ENCODE results near the gene KAT8.
"Not testable (repeated sequence)": the region's sequence is repeated elsewhere in the genome, so short reads cannot be mapped to it uniquely, and the experiment has no call there.

Gene KAT8

DNA sequence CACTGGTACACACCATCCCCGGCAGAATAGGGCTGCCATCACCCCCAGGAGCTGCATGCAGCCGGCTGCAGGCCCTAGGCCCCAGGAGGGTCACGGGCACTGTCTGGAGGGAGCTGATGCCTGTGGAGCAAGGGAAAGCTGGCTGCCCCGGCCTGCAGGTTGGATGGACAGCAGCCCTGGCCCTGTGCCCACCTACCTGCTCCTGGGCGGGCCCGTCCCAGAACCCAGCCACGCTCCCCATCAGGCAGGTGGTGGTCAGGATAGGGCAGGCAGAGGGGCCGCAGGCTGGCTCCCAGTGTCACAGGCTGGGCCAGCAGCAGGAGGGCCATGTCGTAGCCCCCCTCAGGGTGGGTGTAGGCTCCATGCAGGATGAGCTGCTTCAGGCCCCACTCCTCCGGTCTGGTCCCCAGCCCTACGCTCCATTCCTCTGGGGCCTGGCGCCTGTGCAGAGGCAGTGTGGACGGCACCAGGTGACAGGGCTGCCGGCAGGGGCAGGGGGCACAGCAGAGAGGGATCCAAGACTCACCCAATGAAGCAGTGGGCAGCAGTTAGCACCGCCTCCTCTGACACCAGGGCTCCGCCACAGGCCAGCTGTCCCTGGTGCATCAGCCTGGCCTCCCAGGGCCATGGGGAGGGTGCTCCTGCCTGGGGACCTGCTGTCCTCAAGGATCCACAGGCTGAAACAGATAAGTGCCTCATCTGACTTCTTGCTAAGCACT is 32.7 kb upstream of the KAT8 start:
- DNase-seq, result no peak

- no peak for DNase-seq
These were observed 32.1 kb upstream of the KAT8 start for GRCh38 chr16:31085411-31085810.

DNA sequence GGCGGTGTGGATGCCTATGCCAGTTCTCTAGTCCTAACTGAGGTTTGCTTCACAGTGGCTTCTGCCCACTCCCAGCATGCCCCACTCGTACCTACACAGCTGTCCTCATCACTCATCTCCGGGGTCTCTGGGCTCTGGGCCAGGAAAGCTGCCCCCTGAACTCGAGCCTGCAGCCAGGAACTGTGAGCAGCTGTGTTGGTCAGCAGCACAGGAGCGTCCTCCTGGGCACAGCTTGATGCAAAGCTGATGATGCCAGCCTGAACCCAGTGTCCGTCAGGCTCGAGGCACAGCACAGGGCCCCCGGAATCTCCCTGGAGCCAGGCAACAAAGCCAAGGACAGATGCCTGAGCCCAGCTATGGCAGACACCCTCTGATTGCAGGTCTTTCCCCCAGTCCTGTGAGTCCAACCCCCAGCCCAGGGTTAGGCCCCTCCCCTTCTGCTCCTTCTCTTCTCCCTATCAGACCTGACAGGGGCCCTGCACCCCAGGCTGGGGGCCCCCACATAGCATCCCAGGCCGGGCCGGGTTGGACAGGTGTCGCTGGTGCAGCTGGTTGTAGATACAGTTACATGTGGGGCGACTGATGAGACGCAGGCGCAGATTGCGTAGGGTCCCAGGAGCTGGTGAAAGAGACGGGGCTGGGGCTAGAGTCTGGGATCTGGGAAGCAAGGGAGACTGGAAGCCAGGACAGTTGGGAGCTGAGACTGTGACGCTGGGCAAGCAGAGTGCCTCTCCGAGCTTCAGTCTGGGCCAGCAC is 31.4 kb upstream of the KAT8 start:
- no peak for DNase-seq

GRCh38 chr16:31086629-31086906 is 30.9 kb upstream of the KAT8 start:
- no peak for DNase-seq

DNA sequence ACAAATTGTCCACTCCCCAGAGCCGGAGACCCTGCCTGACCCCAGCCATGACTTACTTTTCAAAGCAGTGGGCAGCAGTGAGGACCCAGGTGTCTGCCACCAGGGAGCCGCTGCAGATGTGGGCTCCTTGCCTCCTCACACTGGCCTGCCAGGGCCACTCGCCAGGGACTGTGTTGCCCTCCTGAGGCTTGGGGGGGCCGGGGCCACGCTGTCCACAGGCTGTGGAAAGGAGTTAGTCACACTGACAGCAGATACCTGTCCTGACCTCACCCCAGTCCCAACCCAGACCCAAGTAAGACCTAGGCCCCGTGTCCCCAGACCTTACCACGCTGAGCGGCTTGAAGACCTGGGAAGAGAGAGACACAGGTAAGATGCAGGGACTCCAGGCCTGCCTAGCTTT is 30.0 kb upstream of the KAT8 start:
- no peak for DNase-seq

DNA sequence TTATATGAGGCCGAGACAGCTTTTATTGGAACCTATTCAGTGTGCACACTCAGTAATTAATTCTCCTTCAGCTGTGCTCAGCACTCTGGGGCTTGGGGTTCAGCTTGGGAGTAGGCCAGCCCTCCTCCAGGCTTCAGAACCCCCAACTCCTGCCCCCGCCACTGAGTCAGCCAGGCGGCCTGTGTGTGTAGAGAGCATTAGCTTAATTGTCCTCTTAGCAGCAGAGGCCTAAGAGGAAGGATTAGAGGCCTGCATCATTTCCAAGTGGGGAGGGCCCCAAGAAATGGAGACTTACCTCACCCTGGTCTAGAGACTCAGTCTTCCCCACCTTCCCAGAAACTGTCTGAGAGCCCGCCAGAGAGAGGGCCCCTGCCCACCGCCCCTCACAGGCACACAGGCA is 29.5 kb upstream of the KAT8 start:
- DNase-seq, result no peak

GRCh38 chr16:31088459-31089183 is 28.8 kb upstream of the KAT8 start, which contains the start of gene PRSS53:
PRSS53 (minus strand) TSS chr16:31088943; CDS start chr16:31088809, 134 bp downstream.
- no peak for DNase-seq

- no peak for DNase-seq
These were observed 28.3 kb upstream of the KAT8 start for GRCh38 chr16:31089199-31089598.

DNA sequence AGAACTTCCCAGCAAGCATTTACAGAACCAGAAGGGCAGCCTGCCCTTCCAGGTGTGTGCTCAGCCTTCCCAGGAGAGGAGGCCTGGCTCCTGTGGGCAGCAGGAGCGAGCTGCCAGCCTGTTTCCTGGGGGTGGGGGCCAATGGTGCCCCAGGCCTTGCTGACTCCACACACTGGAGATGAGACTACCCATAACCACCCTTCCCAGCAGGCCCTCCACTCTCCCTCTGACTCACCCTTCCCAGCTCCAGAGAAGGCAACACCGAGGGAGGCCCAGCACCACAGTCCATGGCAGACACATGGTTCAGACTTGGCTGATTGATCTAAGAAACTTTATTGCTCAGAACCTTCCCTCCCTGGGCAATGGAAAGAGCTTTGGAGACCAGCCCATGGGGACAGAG is 26.9 kb upstream of the KAT8 start:
- DNase-seq, result no peak

- DNase-seq, result no peak
These were observed 25.1 kb upstream of the KAT8 start for GRCh38 chr16:31092330-31092729.

DNA sequence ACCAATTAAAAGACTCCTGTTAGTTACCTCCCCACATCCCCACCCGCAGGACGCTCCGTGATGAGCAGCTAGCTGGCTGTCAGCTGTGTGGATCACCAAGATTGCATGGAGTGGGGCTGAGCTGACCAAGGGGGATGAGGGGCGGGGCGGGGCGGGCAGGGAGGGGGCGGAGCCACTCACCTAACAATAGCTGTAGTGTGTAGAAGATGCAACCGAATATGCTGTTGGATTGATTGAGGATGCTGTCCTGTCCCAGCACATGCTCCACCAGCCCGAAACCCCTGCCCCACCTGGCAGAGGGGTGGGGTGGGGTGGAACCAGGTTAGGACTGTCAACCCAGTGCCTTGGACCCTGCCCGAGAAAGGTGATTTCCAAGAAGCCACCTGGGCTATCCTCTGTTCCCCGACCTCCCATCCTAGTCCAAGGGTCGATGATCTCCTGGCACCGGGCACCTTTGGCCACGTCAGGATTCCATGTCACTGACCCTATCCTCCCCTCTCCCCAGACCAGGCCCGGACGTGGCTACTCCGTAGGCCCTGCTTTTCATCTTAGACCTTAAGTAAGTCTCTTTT is 24.2 kb upstream of the KAT8 start:
- DNase-seq, result no peak

- DNase-seq, result no peak
These were observed 23.4 kb upstream of the KAT8 start for GRCh38 chr16:31094088-31094423.

DNA sequence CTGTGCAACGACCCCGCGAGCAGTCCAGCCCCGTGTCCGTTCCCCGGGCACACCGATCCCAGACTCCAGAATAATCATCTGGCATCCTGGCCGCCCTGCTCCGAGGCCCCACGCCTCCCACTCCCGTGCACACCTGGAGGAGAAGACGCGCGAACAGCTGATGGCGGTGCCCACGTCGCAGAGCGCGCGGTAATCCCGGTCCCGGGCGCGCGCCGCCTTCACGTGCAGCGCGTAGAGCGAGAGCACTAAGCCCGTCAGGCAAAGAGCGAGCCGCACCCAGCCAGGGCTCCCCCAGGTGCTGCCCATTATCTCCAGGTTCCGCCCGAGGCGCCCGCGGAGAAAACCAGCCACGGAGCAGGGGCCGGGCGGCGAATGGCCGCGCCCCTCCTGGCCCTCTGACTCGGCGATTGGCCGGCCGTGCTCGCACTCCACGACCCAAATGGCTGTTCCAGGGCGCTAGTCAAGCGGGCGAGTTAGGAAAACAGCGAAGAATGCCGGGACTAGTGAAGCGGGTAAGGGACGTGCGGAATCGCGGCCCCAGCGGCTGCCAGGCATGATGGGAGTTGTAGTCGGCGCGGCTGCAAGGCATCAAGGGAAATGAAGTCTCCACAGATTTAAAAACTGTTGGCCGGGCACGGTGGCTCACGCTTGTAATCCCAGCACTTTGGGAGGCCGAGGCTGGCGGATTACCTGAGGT is 22.9 kb upstream of the KAT8 start, which contains the start of gene VKORC1:
TSS of gene VKORC1 (minus strand) at position 374 of the 697 bp plus-strand sequence. CDS start at position 306, 68 bp downstream.
- DNase-seq, result peak; percentile 95

DNA sequence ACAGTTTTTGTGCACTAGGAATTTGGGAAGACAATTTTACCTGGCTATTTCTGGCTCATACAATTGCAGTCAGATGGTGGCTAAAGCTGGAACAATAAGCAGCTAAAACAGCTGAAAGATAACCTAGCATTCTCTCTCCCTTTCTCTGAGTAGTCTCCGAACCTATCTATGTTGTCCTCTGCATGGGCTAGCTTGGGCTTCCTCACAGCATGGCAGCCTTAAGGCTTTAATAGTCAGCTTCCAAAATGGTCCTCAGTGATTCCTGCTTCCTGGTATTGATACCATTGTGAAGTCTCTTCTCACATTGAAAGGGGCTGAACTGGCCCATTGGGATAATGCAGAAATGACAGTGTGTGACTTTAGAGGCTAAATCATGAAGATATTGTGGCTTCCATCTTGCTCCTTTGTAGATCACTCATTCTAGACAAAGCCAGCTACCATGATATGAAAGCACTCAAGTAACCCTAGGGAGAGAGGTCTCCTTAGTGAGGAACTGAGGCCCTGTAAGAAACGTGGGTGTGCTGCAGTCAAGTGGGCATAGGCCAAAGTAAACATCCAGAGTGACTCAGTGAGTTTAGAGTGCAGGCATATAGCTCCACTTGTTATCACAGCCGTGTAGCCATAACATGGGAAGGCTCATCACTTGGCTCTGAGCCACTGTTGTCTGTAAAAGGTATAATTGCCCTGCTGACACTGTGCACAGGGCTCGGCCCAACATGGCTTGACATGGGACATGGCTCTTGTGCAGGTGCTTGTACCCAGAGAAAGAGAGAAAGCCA is 17.4 kb upstream of the KAT8 start:
- DNase-seq, result no peak

- DNase-seq, result not testable (repeated sequence)
These were observed 16.4 kb upstream of the KAT8 start for GRCh38 chr16:31100876-31101641.

GRCh38 chr16:31105677-31106213 is 11.7 kb upstream of the KAT8 start:
- DNase-seq, result no peak

- no peak for DNase-seq
These were observed 10.7 kb upstream of the KAT8 start for GRCh38 chr16:31106509-31107464.

- no peak for DNase-seq
These were observed 10.0 kb upstream of the KAT8 start for GRCh38 chr16:31107465-31107867.

GRCh38 chr16:31108035-31108793 is 9.2 kb upstream of the KAT8 start, which contains the start of gene BCKDK:
BCKDK (plus strand) TSS chr16:31108386; CDS start chr16:31109224, 838 bp downstream.
- DNase-seq, result peak; percentile 9
